H1 (cell line): ENCODE measurements around the gene CDC42EP5. TPM values are rescaled to one million over a fixed set of nuclear protein-coding genes. Genes with fewer than 3 reads are reported as not detected.

Experiments used
- BRCA1 ChIP-seq: IDR thresholded peaks from 2 replicates; pipeline ENCODE4 v1.6.1; 2012; ENCODE audit warnings: low read depth, low read length, improper control_type of control experiment
- FOSL1 ChIP-seq: IDR thresholded peaks from 2 replicates; pipeline ENCODE4 v1.6.1; 2011; ENCODE audit warnings: mild to moderate bottlenecking, low read depth, low read length, moderate library complexity; ENCODE audit not compliant: insufficient read depth
- RFX5 ChIP-seq: IDR thresholded peaks from 2 replicates; pipeline ENCODE4 v1.6.1; 2011; ENCODE audit warnings: low read depth, low read length, improper control_type of control experiment, borderline replicate concordance
- RNF2 ChIP-seq: fragments of 200-900, 300-1000 bp; sonication (generic); IDR thresholded peaks from 2 replicates; pipeline ENCODE4 v1.7.1; 2016; ENCODE audit warnings: borderline replicate concordance, low read depth, mild to moderate bottlenecking, antibody characterized with exemption, low read length; ENCODE audit not compliant: poor library complexity, severe bottlenecking; ENCODE audit errors: missing control alignments
- TBP ChIP-seq: IDR thresholded peaks from 2 replicates; pipeline ENCODE4 v1.6.1; 2011; ENCODE audit warnings: low read depth, low read length, improper control_type of control experiment
- polyA plus RNA-seq, 7 experiments: library from polyadenylated mRNA; depleted of rRNA in 3 of 7; stranded (reverse) in 5 of 7; unstranded in 2 of 7; fragments of >200 nt in 5 of 7; fragments of 200-250 nt in 2 of 7; gene quantifications; 1 replicate in 5 of 7; 2 replicates in 1 of 7; 4 replicates in 1 of 7; pipeline versions ENCODE4 v1.2.1 to v1.2.3, GENCODE V29; 2011 to 2013; ENCODE audit warnings: missing spikeins in 2 of 7, mixed read lengths in 2 of 7
- total RNA-seq: library from RNA; stranded (reverse); fragmentation: NEBNext Ultra II Directional; extraction: Animal tissue kit (Norgen Biotek cat#: 25700); gene quantifications from 2 replicates; pipeline ENCODE4 v1.2.1, GENCODE V29; 2021
- TF ChIP-seq, protein P1 (sequence below): fragments of 300-600 bp; sonication (generic); IDR thresholded peaks from 2 replicates; pipeline ENCODE4 v1.7.1; 2012; ENCODE audit warnings: low read length, moderate library complexity, mild to moderate bottlenecking, inconsistent platforms; ENCODE audit not compliant: insufficient replicate concordance

The CDC42EP5 gene
- total and polyA plus RNA-seq, 2 of the 8 experiments (the other 6 are each of a cell fraction or from before 2014, with no cell fraction given), result 1.8 to 2.1 TPM

DNA sequence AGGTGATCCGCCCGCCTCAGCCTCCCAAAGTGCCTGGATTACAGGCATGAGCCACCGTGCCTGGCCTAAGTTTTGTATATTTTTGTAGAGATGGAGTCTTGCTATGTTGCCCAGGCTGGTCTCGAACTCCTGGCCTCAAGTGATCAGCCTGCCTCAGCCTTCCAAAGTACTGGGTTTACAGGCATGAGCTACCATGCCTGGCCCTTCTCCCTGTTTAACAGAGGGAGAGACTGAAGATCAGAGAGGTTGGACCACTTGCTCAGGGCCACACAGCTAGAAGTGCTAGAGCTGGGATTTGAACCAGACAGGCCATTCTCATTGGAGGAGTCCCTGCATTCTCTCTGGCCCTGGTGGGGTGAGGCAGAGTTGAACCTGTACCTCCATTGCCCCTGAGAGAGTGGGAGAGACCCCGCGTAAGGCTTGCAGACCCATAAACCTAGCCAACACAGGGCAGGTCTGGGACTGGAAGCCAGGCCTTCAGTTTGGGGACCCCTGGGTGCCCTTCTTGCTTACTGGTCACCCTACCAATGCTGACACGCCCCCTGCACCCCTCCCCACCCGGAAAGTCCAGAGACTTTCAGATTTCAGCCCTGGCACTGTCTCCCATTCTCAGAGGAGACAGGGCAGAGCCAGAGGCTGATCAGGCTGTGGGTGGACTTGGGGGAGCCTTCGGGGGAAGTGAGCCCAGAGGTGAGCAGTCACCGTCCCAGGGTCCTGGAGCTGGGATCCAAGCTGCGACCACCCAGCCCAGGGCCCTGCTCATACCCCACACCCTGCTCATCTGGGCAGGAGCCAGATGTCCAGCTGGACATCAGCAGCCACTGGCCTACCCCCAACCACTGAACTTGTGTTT is 44.5 kb downstream of the CDC42EP5 start (continued):
- TF ChIP-seq RNF2 (no peak), FOSL1 (no peak), RFX5 (no peak), TBP (no peak), BRCA1 (no peak)
- TF ChIP-seq, protein P1, sequence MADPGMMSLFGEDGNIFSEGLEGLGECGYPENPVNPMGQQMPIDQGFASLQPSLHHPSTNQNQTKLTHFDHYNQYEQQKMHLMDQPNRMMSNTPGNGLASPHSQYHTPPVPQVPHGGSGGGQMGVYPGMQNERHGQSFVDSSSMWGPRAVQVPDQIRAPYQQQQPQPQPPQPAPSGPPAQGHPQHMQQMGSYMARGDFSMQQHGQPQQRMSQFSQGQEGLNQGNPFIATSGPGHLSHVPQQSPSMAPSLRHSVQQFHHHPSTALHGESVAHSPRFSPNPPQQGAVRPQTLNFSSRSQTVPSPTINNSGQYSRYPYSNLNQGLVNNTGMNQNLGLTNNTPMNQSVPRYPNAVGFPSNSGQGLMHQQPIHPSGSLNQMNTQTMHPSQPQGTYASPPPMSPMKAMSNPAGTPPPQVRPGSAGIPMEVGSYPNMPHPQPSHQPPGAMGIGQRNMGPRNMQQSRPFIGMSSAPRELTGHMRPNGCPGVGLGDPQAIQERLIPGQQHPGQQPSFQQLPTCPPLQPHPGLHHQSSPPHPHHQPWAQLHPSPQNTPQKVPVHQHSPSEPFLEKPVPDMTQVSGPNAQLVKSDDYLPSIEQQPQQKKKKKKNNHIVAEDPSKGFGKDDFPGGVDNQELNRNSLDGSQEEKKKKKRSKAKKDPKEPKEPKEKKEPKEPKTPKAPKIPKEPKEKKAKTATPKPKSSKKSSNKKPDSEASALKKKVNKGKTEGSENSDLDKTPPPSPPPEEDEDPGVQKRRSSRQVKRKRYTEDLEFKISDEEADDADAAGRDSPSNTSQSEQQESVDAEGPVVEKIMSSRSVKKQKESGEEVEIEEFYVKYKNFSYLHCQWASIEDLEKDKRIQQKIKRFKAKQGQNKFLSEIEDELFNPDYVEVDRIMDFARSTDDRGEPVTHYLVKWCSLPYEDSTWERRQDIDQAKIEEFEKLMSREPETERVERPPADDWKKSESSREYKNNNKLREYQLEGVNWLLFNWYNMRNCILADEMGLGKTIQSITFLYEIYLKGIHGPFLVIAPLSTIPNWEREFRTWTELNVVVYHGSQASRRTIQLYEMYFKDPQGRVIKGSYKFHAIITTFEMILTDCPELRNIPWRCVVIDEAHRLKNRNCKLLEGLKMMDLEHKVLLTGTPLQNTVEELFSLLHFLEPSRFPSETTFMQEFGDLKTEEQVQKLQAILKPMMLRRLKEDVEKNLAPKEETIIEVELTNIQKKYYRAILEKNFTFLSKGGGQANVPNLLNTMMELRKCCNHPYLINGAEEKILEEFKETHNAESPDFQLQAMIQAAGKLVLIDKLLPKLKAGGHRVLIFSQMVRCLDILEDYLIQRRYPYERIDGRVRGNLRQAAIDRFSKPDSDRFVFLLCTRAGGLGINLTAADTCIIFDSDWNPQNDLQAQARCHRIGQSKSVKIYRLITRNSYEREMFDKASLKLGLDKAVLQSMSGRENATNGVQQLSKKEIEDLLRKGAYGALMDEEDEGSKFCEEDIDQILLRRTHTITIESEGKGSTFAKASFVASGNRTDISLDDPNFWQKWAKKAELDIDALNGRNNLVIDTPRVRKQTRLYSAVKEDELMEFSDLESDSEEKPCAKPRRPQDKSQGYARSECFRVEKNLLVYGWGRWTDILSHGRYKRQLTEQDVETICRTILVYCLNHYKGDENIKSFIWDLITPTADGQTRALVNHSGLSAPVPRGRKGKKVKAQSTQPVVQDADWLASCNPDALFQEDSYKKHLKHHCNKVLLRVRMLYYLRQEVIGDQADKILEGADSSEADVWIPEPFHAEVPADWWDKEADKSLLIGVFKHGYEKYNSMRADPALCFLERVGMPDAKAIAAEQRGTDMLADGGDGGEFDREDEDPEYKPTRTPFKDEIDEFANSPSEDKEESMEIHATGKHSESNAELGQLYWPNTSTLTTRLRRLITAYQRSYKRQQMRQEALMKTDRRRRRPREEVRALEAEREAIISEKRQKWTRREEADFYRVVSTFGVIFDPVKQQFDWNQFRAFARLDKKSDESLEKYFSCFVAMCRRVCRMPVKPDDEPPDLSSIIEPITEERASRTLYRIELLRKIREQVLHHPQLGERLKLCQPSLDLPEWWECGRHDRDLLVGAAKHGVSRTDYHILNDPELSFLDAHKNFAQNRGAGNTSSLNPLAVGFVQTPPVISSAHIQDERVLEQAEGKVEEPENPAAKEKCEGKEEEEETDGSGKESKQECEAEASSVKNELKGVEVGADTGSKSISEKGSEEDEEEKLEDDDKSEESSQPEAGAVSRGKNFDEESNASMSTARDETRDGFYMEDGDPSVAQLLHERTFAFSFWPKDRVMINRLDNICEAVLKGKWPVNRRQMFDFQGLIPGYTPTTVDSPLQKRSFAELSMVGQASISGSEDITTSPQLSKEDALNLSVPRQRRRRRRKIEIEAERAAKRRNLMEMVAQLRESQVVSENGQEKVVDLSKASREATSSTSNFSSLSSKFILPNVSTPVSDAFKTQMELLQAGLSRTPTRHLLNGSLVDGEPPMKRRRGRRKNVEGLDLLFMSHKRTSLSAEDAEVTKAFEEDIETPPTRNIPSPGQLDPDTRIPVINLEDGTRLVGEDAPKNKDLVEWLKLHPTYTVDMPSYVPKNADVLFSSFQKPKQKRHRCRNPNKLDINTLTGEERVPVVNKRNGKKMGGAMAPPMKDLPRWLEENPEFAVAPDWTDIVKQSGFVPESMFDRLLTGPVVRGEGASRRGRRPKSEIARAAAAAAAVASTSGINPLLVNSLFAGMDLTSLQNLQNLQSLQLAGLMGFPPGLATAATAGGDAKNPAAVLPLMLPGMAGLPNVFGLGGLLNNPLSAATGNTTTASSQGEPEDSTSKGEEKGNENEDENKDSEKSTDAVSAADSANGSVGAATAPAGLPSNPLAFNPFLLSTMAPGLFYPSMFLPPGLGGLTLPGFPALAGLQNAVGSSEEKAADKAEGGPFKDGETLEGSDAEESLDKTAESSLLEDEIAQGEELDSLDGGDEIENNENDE, result no peak
